Psoas muscle (tissue), 8 donors: Measurements from ENCODE around the gene FBXW5. TPM values are rescaled to one million over a fixed set of nuclear protein-coding genes. Genes with fewer than 3 reads are reported as not detected.

Experiments used
- ATAC-seq, 4 donors: fragments of 200-7000 bp; cut with Tn5 transposase; one replicate each; pipeline ENCODE4 v1.9.1; 2020; ENCODE audit warnings: moderate library complexity in 3 of 4, mild to moderate bottlenecking in 2 of 4
- DNase-seq, 2 donors: peaks; one replicate each; pipeline ENCODE4 v3.0.0-alpha.2; 2020
- H3K27ac ChIP-seq: fragments of 200-600 bp; one replicate; pipeline ENCODE4 v1.8.0; 2022
- H3K27me3 ChIP-seq, 3 donors: fragments of 200-600 bp in 1 of 3; one replicate each; pipeline versions ENCODE4 v1.6.1 to v1.8.0; 2013 to 2022; ENCODE audit warnings: low read length in 2 of 3, mild to moderate bottlenecking in 2 of 3, moderate library complexity in 1 of 3; ENCODE audit not compliant: insufficient read depth in 3 of 3
- H3K36me3 ChIP-seq, 2 donors: fragments of 200-600 bp in 1 of 2; one replicate each; pipeline versions ENCODE4 v1.6.1 to v1.8.0; 2013 to 2022; ENCODE audit warnings: low read depth in 1 of 2, mild to moderate bottlenecking in 1 of 2, moderate library complexity in 1 of 2; ENCODE audit not compliant: insufficient read depth in 1 of 2
- H3K4me1 ChIP-seq: fragments of 200-600 bp; one replicate; pipeline ENCODE4 v1.8.0; 2022
- H3K4me3 ChIP-seq: fragments of 200-600 bp; one replicate; pipeline ENCODE4 v1.8.0; 2022; ENCODE audit warnings: mild to moderate bottlenecking
- H3K9me3 ChIP-seq: fragments of 200-600 bp; one replicate; pipeline ENCODE4 v1.8.0; 2022
- CTCF ChIP-seq: fragments of 200-600 bp; IDR thresholded peaks from one replicate; pipeline ENCODE4 v1.8.0; 2022; ENCODE audit warnings: antibody characterized with exemption
- WGBS, 3 donors: extraction: QIAGEN DNeasy Blood & Tissue Kit; methylation state at CpG; one replicate each; pipeline versions ENCODE4 v1.1.6 to v1.1.7; 2013; 5-methylcytosine and 5-hydroxymethylcytosine counted together
- intact Hi-C, 2 donors: fragments of 100-400 bp; cut with DNase I; formaldehyde crosslinking; loops; one replicate each; pipeline versions ENCODE4 v1.11.0 to v1.14.2; 2022
- polyA plus RNA-seq, 3 donors: library from polyadenylated mRNA; stranded (reverse); fragments of 200-250 nt; gene quantifications; one replicate each; pipeline ENCODE4 v1.2.3, GENCODE V29; 2013
- total RNA-seq, 4 donors: library from RNA; stranded (reverse); fragmentation: NEBNext Ultra II Directional in 2 of 4; extraction: Animal tissue kit (Norgen Biotek cat#: 25700) in 2 of 4; gene quantifications; one replicate each; pipeline versions ENCODE4 v1.2.1 to v1.2.4, GENCODE V29; 2021 to 2023
- donor health status: healthy with polysubstance abuse.
- donor health status: DM: no; HTN: no; CAD: no; lungs with moderate emphysema.
- donor health status: Bipolar disorder and iron deficiency.
- donor health status: healthy.
- donor health status: DM: yes; HTN: yes; CAD: no.
- donor health status: DM: no; HTN: no; CAD: no.
- donor health status: DM: no; HTN: no; CAD: no.
- donor health status: DM: yes; HTN: yes; CAD: no.

FBXW5 gene
- total and polyA plus RNA-seq, 7 donors = 135 to 261 (median 202) TPM

- no peaks in the 10 kb centered on the region for H3K36me3 ChIP-seq
- H3K27me3 ChIP-seq = peaks cover 0 to 40% (median 17%) of the 10 kb centered on the region in 3 donors
- DNase-seq (no peak), ATAC-seq (no peak)
- H3K27ac ChIP-seq = peak overlapping the region; percentile 41
- intact Hi-C loops = no loop called here
- WGBS, 3 donors = 48 to 59% (median 50%) methylated on average over 17 of the region's 17 CpGs
- H3K4me1 ChIP-seq = peaks cover 6% of the 10 kb centered on the region
- no peaks in the 10 kb centered on the region for H3K9me3 ChIP-seq
- no peak overlapping the region for H3K4me3 ChIP-seq
- TF ChIP-seq CTCF = no peak
Observed at GRCh38 chr9:136981588-136982231, 37.2 kb upstream of the FBXW5 start.

GRCh38 chr9:136980669-136981478 is 36.3 kb upstream of the FBXW5 start:
- no peaks in the 10 kb centered on the region for H3K9me3 ChIP-seq
- WGBS, 3 donors = 73 to 85% (median 80%) methylated on average over 15 to 16 of the region's 16 CpGs
- intact Hi-C loops = no loop called here
- H3K27me3 ChIP-seq = peaks cover 0 to 34% (median 16%) of the 10 kb centered on the region in 3 donors
- no peak for TF ChIP-seq CTCF
- no peak for ATAC-seq
- no peaks in the 10 kb centered on the region for H3K36me3 ChIP-seq
- peak overlapping the region; percentile 41 for H3K27ac ChIP-seq
- H3K4me1 ChIP-seq = peaks cover 7% of the 10 kb centered on the region
- no peak for DNase-seq
- H3K4me3 ChIP-seq = no peak overlapping the region

GRCh38 chr9:136979769-136980587 is 35.4 kb upstream of the FBXW5 start:
- H3K4me1 ChIP-seq = peaks cover 12% of the 10 kb centered on the region
- no peaks in the 10 kb centered on the region for H3K36me3 ChIP-seq
- ATAC-seq (no peak), DNase-seq (no peak)
- WGBS, 3 donors = 84 to 87% (median 87%) methylated on average over 25 to 26 of the region's 26 CpGs
- no peak overlapping the region for H3K4me3 ChIP-seq
- H3K27ac ChIP-seq = no peak overlapping the region
- intact Hi-C loops = no loop called here
- no peak for TF ChIP-seq CTCF
- peaks cover 0 to 25% (median 11%) of the 10 kb centered on the region in 3 donors for H3K27me3 ChIP-seq
- H3K9me3 ChIP-seq = no peaks in the 10 kb centered on the region

- H3K27me3 ChIP-seq = peaks cover 0 to 16% (median 6%) of the 10 kb centered on the region in 3 donors
- 57 to 63% (median 58%) methylated on average over 26 to 41 of the region's 41 CpGs for WGBS, 3 donors
- H3K36me3 ChIP-seq = no peaks in the 10 kb centered on the region
- intact Hi-C loops = no loop called here
- DNase-seq (peak in 1 of 2 donors; percentile 53), ATAC-seq (no peak)
- H3K9me3 ChIP-seq = no peaks in the 10 kb centered on the region
- peaks cover 12% of the 10 kb centered on the region for H3K4me1 ChIP-seq
- TF ChIP-seq CTCF = no peak
- H3K27ac ChIP-seq = no peak overlapping the region
- no peak overlapping the region for H3K4me3 ChIP-seq
Observed at GRCh38 chr9:136978865-136979544, 34.5 kb upstream of the FBXW5 start.
